GM21786 (cell line): Measurements from ENCODE around the gene URB2.
"Not testable (repeated sequence)": the region's sequence is repeated elsewhere in the genome, so short reads cannot be mapped to it uniquely, and the experiment has no call there.

Source experiments
- ATAC-seq: cut with Tn5 transposase; IDR thresholded peaks from one replicate; pipeline ENCODE4 v1.9.1; 2021; ENCODE audit not compliant: unreplicated experiment

URB2 gene

DNA sequence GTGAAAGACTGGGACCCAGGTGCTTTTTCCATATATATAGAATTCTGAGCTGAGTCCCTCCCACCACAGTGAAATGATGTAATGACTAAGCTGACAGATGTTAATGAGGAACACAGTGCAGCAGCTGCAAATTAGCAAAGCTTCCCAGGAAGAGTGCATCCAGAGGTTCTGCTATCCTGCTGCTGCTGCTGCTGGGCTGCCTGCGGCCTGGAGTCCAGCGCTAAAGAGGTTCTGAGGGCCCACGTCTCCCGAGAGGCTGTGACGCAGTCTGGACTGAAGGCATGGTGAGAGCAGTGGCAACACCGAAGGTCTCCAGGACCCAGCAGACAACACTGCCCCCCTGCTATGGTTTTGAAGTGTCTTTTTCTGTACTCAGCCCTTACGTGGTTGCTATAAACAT is 63.9 kb downstream of the URB2 start:
- no peak for ATAC-seq

DNA sequence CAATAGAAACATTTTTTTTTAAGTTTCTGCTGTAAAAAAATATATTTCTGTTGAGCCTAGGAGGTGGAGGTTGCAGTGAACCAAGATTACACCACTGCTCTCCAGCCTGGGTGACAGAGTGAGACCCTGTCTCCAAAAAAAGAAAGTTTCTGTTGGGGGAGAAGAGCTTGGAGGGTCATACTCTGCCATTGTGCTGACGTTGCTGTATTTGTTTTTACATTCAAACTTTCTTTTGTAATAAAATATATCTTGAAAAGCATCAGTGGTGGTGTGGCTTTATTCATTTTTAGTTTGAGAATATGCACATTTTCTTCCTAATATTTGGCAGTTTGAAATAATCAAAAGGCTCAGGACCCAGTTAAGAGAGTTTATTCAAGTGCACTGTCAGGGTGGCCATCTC is 64.6 kb downstream of the URB2 start:
- no peak for ATAC-seq

GRCh38 chr1:229691362-229691761 is 65.3 kb downstream of the URB2 start:
- ATAC-seq: no peak

- no peak for ATAC-seq
Measured at GRCh38 chr1:229693129-229693900, 67.3 kb downstream of the URB2 start.

- no peak for ATAC-seq
Measured at GRCh38 chr1:229694053-229694693, 68.1 kb downstream of the URB2 start.

- ATAC-seq: no peak
Measured at GRCh38 chr1:229696385-229696784, 70.3 kb downstream of the URB2 start.

GRCh38 chr1:229699613-229700267 is 73.7 kb downstream of the URB2 start:
- no peak for ATAC-seq

- no peak for ATAC-seq
Measured at GRCh38 chr1:229704157-229704556, 78.1 kb downstream of the URB2 start.

DNA sequence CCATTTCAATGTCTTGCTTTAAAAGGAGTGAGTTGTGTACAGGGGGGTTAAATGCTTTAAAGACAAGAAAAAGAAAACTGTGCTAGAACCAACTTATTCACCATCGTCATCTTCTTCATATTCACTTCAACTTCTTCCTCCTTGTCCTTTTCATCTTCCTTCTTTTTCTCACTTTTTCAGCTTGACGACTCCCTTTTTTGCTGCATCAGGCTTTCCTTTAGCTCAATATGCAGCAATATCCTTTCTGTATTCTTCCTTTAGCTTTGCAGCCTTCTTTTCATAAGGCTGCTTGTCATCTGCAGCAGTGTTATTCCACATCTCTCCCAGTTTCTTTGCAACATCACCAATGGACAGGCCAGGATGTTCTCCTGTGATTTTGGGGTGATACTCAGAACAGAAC is 79.1 kb downstream of the URB2 start:
- ATAC-seq: not testable (repeated sequence)

DNA sequence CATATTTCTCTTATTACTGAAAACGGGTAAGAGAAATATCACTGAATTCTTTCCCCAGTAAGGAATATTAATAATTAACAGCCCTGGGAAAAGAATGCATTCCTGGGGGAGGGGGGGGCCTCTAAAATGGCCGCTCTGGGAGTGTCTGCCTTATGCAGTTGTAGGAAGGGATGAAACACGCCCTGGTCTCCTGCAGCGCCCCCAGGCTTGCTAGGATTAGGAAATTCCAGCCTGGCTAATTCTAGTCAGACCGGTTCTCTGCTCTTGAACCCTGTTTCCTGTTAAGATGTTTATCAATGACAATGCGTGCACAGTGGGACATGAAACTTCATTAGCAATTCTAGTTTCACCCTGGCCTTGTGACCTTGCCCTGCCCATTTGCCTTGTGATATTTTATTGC is 81.1 kb downstream of the URB2 start:
- not testable (repeated sequence) for ATAC-seq

GRCh38 chr1:229709500-229710013 is 83.5 kb downstream of the URB2 start:
- no peak for ATAC-seq
